HG02642 (cell line): ENCODE results near the gene TMEM51.
"Not testable (repeated sequence)": the region's sequence is repeated elsewhere in the genome, so short reads cannot be mapped to it uniquely, and the experiment has no call there.

Source experiments
- ATAC-seq: cut with Tn5 transposase; IDR thresholded peaks from one replicate; pipeline ENCODE4 v1.9.1; 2021; ENCODE audit warnings: mild to moderate bottlenecking; ENCODE audit not compliant: unreplicated experiment, poor library complexity

TMEM51 gene

GRCh38 chr1:15175324-15176094 is 22.0 kb downstream of the TMEM51 start:
- not testable (repeated sequence) for ATAC-seq

- no peak for ATAC-seq
Observed at GRCh38 chr1:15176120-15176519, 22.6 kb downstream of the TMEM51 start.

- no peak for ATAC-seq
Observed at GRCh38 chr1:15176898-15177665, 23.5 kb downstream of the TMEM51 start.

GRCh38 chr1:15177710-15178166 is 24.2 kb downstream of the TMEM51 start:
- ATAC-seq: no peak

- ATAC-seq: no peak
Observed at GRCh38 chr1:15178571-15179484, 25.3 kb downstream of the TMEM51 start.

GRCh38 chr1:15179485-15179883 is 25.9 kb downstream of the TMEM51 start:
- ATAC-seq: no peak

- no peak for ATAC-seq
Observed at GRCh38 chr1:15180189-15180588, 26.6 kb downstream of the TMEM51 start.

- no peak for ATAC-seq
Observed at GRCh38 chr1:15180945-15181523, 27.5 kb downstream of the TMEM51 start.

- no peak for ATAC-seq
Observed at GRCh38 chr1:15181564-15181963, 28.0 kb downstream of the TMEM51 start.

GRCh38 chr1:15184436-15185241 is 31.1 kb downstream of the TMEM51 start:
- no peak for ATAC-seq

- no peak for ATAC-seq
Observed at GRCh38 chr1:15185617-15186016, 32.1 kb downstream of the TMEM51 start.

- no peak for ATAC-seq
Observed at GRCh38 chr1:15186073-15186845, 32.7 kb downstream of the TMEM51 start.

GRCh38 chr1:15186846-15187151 is 33.3 kb downstream of the TMEM51 start:
- ATAC-seq: no peak

- ATAC-seq: no peak
Observed at GRCh38 chr1:15187175-15188129, 33.9 kb downstream of the TMEM51 start.

GRCh38 chr1:15188130-15188524 is 34.6 kb downstream of the TMEM51 start:
- ATAC-seq: no peak

- ATAC-seq: no peak
Observed at GRCh38 chr1:15188678-15189077, 35.1 kb downstream of the TMEM51 start.

GRCh38 chr1:15189692-15190370 is 36.3 kb downstream of the TMEM51 start:
- ATAC-seq: no peak
